HepG2 (cell line): ENCODE results near the gene INTS14. TPM values are rescaled to one million over a fixed set of nuclear protein-coding genes. Genes with fewer than 3 reads are reported as not detected.

ENCODE experiments used
- DMTF1 ChIP-seq: sonication (generic); formaldehyde crosslinking; IDR thresholded peaks from 2 replicates; pipeline ENCODE4 v1.4.0; 2020; ENCODE audit warnings: mild to moderate bottlenecking, missing genetic modification reagents
- EEA1 ChIP-seq: sonication (generic); formaldehyde crosslinking; IDR thresholded peaks from 2 replicates; pipeline ENCODE4 v1.5.1; 2020; ENCODE audit warnings: mild to moderate bottlenecking, missing genetic modification reagents, borderline replicate concordance
- FLYWCH1 ChIP-seq: sonication (generic); formaldehyde crosslinking; IDR thresholded peaks from 2 replicates; pipeline ENCODE4 v1.8.1; 2023; ENCODE audit warnings: mild to moderate bottlenecking, missing genetic modification reagents
- HCFC1 ChIP-seq: fragments of 150-350 bp; IDR thresholded peaks from 2 replicates; pipeline ENCODE4 v1.6.1; 2014; ENCODE audit warnings: low read depth, low read length
- HIVEP1 ChIP-seq: sonication (generic); formaldehyde crosslinking; IDR thresholded peaks from 2 replicates; pipeline ENCODE4 v1.4.0; 2020; ENCODE audit warnings: mild to moderate bottlenecking, missing genetic modification reagents
- ISL2 ChIP-seq: sonication (generic); formaldehyde crosslinking; IDR thresholded peaks from 2 replicates; pipeline ENCODE4 v1.5.0; 2020; ENCODE audit warnings: missing genetic modification reagents
- LRRFIP1 ChIP-seq: sonication (generic); formaldehyde crosslinking; conservative IDR thresholded peaks from 2 replicates; pipeline ENCODE4 v1.4.0; 2020; ENCODE audit warnings: missing genetic modification reagents
- MBNL3 ChIP-seq: fragments of 250-450 bp; sonication (Bioruptor Pico); conservative IDR thresholded peaks from 2 replicates; pipeline ENCODE4 v1.8.0; 2022; ENCODE audit warnings: mild to moderate bottlenecking, inconsistent platforms
- MTA1 ChIP-seq: sonication (generic); formaldehyde crosslinking; IDR thresholded peaks from 2 replicates; pipeline ENCODE4 v1.4.0; 2020; ENCODE audit warnings: missing genetic modification reagents, mild to moderate bottlenecking, borderline replicate concordance
- NCOA1 ChIP-seq: sonication (generic); formaldehyde crosslinking; IDR thresholded peaks from 2 replicates; pipeline ENCODE4 v1.9.0; 2021; ENCODE audit warnings: missing genetic modification reagents
- PAXIP1 ChIP-seq: sonication (generic); formaldehyde crosslinking; conservative IDR thresholded peaks from 2 replicates; pipeline ENCODE4 v1.4.0; 2020; ENCODE audit warnings: mild to moderate bottlenecking, missing genetic modification reagents, moderate library complexity
- RCOR2 ChIP-seq: IDR thresholded peaks from 2 replicates; pipeline ENCODE4 v1.6.1; 2016; ENCODE audit warnings: missing biosample characterization, missing genetic modification reagents
- RFX1 ChIP-seq: fragments of 450-650 bp; IDR thresholded peaks from 2 replicates; pipeline ENCODE4 v1.6.1; 2017
- SIX4 ChIP-seq: sonication (generic); formaldehyde crosslinking; IDR thresholded peaks from 2 replicates; pipeline ENCODE4 v1.4.0; 2020; ENCODE audit warnings: missing genetic modification reagents
- SP4 ChIP-seq: sonication (generic); formaldehyde crosslinking; IDR thresholded peaks from 2 replicates; pipeline ENCODE4 v1.8.1; 2023; ENCODE audit warnings: mild to moderate bottlenecking, missing genetic modification reagents
- SUZ12 ChIP-seq: fragments of 150-350 bp; IDR thresholded peaks from 2 replicates; pipeline ENCODE4 v1.6.1; 2014; ENCODE audit warnings: low read depth, low read length
- TBX2 ChIP-seq: sonication (generic); formaldehyde crosslinking; IDR thresholded peaks from 2 replicates; pipeline ENCODE4 v1.5.0; 2020; ENCODE audit warnings: missing genetic modification reagents, mild to moderate bottlenecking, borderline replicate concordance
- THAP11 ChIP-seq: IDR thresholded peaks from 2 replicates; pipeline ENCODE4 v1.6.1; 2016; ENCODE audit warnings: missing biosample characterization, missing genetic modification reagents
- ZNF639 ChIP-seq: conservative IDR thresholded peaks from 2 replicates; pipeline ENCODE4 v1.6.1; 2018; ENCODE audit warnings: missing genetic modification reagents
- ZNF672 ChIP-seq: sonication (generic); formaldehyde crosslinking; IDR thresholded peaks from 2 replicates; pipeline ENCODE4 v1.8.1; 2022; ENCODE audit warnings: missing genetic modification reagents
- ZNF816 ChIP-seq: sonication (generic); formaldehyde crosslinking; IDR thresholded peaks from 2 replicates; pipeline ENCODE4 v1.8.0; 2022; ENCODE audit warnings: missing genetic modification reagents, mild to moderate bottlenecking, borderline replicate concordance
- polyA plus RNA-seq, 8 experiments: library from polyadenylated mRNA; depleted of rRNA in 3 of 8; stranded (reverse) in 7 of 8; unstranded in 1 of 8; fragments of >200 nt; fragmentation: Illumina TruSeq in 4 of 8; extraction: Trizol in 4 of 8; gene quantifications; 2 replicates each; pipeline versions ENCODE4 v1.2.1 to v1.2.3, GENCODE V29; 2011 to 2016; ENCODE audit warnings: low read depth in 4 of 8, missing spikeins in 1 of 8, mixed read lengths in 1 of 8; ENCODE audit not compliant: insufficient read depth in 1 of 8
- total RNA-seq, 5 experiments: library from RNA; depleted of rRNA; stranded (reverse); fragments of >200 nt; fragmentation: Illumina TruSeq; extraction: Trizol; gene quantifications; 2 replicates each; pipeline ENCODE4 v1.2.3, GENCODE V29; 2016; ENCODE audit warnings: low read depth in 1 of 5

INTS14 gene
- total and polyA plus RNA-seq, 2 of the 13 experiments (the other 11 are each of a cell fraction or from before 2014, with no cell fraction given): 41.4 to 52.0 TPM

- TF ChIP-seq HCFC1 (peak; percentile 70), HIVEP1 (CRISPR knock-in tag) (0 out of 2 replicates have a peak, but pooled peaks have one; percentile 59), EEA1 (CRISPR knock-in tag) (0 out of 2 replicates have a peak, but pooled peaks have one; percentile 51), RFX1 (no peak), NCOA1 (CRISPR knock-in tag) (no peak; the same call in 1 of the 2 replicates), ZNF639 (CRISPR knock-in tag) (peak; percentile 93), FLYWCH1 (CRISPR knock-in tag) (no peak), LRRFIP1 (CRISPR knock-in tag) (no peak), DMTF1 (CRISPR knock-in tag) (no peak), ZNF672 (CRISPR knock-in tag) (no peak), MTA1 (CRISPR knock-in tag) (peak; percentile 86; the same call in 1 of the 2 replicates), RCOR2 (peak; percentile 82), SUZ12 (no peak), SIX4 (CRISPR knock-in tag) (peak; percentile 46; the same call in 1 of the 2 replicates), THAP11 (peak; percentile 95), SP4 (peak; percentile 94), PAXIP1 (CRISPR knock-in tag) (peak; percentile 69), TBX2 (CRISPR knock-in tag) (peak; percentile 87), MBNL3 (CRISPR knock-in tag) (no peak), ISL2 (peak; percentile 71), ZNF816 (peak; percentile 90)
Observed at GRCh38 chr15:65610871-65611718, at the start of gene INTS14 (continued).
